HEK293 (cell line): Measurements from ENCODE around the gene KCNAB1.

Source experiments
- CTCF ChIA-PET: fragments of 350-600 bp; formaldehyde crosslinking; extraction: SDS; loops from one replicate; lab custom pipeline; 2021; ENCODE audit warnings: antibody characterized with exemption; lab: Yijun Ruan, JAX
- POLR2A ChIA-PET: fragments of 300-600 bp; formaldehyde crosslinking; extraction: SDS; loops from one replicate; lab custom pipeline; 2020; ENCODE audit warnings: antibody characterized with exemption, inconsistent platforms; lab: Yijun Ruan, JAX
- H3K27ac ChIP-seq: fragments of 200-500 bp; sonication (Bioruptor generic); 2 replicates; pipeline ENCODE4 v1.5.1; 2014; ENCODE audit warnings: low read depth, low read length, control low read depth, inconsistent platforms; ENCODE audit errors: extremely low read depth
- H3K36me3 ChIP-seq, 2 experiments: fragments of 200-500 bp in 1 of 2; sonication (Bioruptor generic) in 1 of 2; 1 replicate in 1 of 2; 2 replicates in 1 of 2; pipeline ENCODE4 v1.5.1; 2014 to 2017; ENCODE audit warnings: inconsistent platforms in 2 of 2, low read length in 2 of 2; ENCODE audit not compliant: control insufficient read depth in 2 of 2, insufficient read depth in 1 of 2
- H3K4me1 ChIP-seq: fragments of 200-500 bp; sonication (Bioruptor generic); 2 replicates; pipeline ENCODE4 v1.5.1; 2014; ENCODE audit warnings: mild to moderate bottlenecking, low read length, inconsistent platforms; ENCODE audit not compliant: control insufficient read depth, insufficient read depth
- H3K4me3 ChIP-seq: 2 replicates; pipeline ENCODE4 v1.5.1; 2011; ENCODE audit warnings: low read depth, mild to moderate bottlenecking, control low read depth, low read length, moderate library complexity
- H3K9me3 ChIP-seq: fragments of 200-500 bp; sonication (Bioruptor generic); 2 replicates; pipeline ENCODE4 v1.5.1; 2014; ENCODE audit warnings: low read depth, low read length, inconsistent platforms; ENCODE audit not compliant: control insufficient read depth, insufficient read depth
- SETDB1 ChIP-seq: IDR thresholded peaks from one replicate; pipeline ENCODE4 v1.6.1; 2017; ENCODE audit warnings: mild to moderate bottlenecking, low read length, moderate library complexity, mixed read lengths; ENCODE audit not compliant: insufficient read length
- SP7 ChIP-seq: fragments of 450-650 bp; formaldehyde crosslinking; IDR thresholded peaks from 2 replicates; pipeline ENCODE4 v1.5.1; 2016; ENCODE audit warnings: missing biosample characterization, missing genetic modification characterization
- ZFP69B ChIP-seq: fragments of 450-650 bp; formaldehyde crosslinking; IDR thresholded peaks from 2 replicates; pipeline ENCODE4 v1.5.1; 2016; ENCODE audit warnings: missing biosample characterization, missing genetic modification characterization
- ZNF121 ChIP-seq: fragments of 450-650 bp; formaldehyde crosslinking; IDR thresholded peaks from 2 replicates; pipeline ENCODE4 v1.5.1; 2016; ENCODE audit warnings: missing biosample characterization, missing genetic modification characterization
- ZNF175 ChIP-seq: fragments of 450-650 bp; formaldehyde crosslinking; IDR thresholded peaks from 2 replicates; pipeline ENCODE4 v1.5.1; 2016; ENCODE audit warnings: missing biosample characterization, missing genetic modification characterization
- ZNF311 ChIP-seq: fragments of 450-650 bp; formaldehyde crosslinking; IDR thresholded peaks from 2 replicates; pipeline ENCODE4 v1.5.1; 2017; ENCODE audit warnings: missing biosample characterization, missing genetic modification characterization, borderline replicate concordance
- ZNF350 ChIP-seq: fragments of 450-650 bp; formaldehyde crosslinking; IDR thresholded peaks from 2 replicates; pipeline ENCODE4 v1.5.0; 2017; ENCODE audit warnings: missing biosample characterization, mild to moderate bottlenecking, missing genetic modification characterization
- ZNF426 ChIP-seq: fragments of 450-650 bp; formaldehyde crosslinking; IDR thresholded peaks from 2 replicates; pipeline ENCODE4 v1.5.1; 2017; ENCODE audit warnings: missing biosample characterization, missing genetic modification characterization, mild to moderate bottlenecking, inconsistent platforms, moderate library complexity
- ZNF501 ChIP-seq: fragments of 450-650 bp; formaldehyde crosslinking; IDR thresholded peaks from 2 replicates; pipeline ENCODE4 v1.5.1; 2016; ENCODE audit warnings: missing biosample characterization, missing genetic modification characterization
- ZNF544 ChIP-seq: fragments of 450-650 bp; formaldehyde crosslinking; IDR thresholded peaks from 2 replicates; pipeline ENCODE4 v1.5.0; 2017; ENCODE audit warnings: missing biosample characterization, missing genetic modification characterization
- ZNF624 ChIP-seq: fragments of 450-650 bp; formaldehyde crosslinking; IDR thresholded peaks from 2 replicates; pipeline ENCODE4 v1.5.1; 2017; ENCODE audit warnings: missing biosample characterization, missing genetic modification characterization
- ZNF629 ChIP-seq: fragments of 450-650 bp; formaldehyde crosslinking; IDR thresholded peaks from 2 replicates; pipeline ENCODE4 v1.5.1; 2017; ENCODE audit warnings: missing biosample characterization, missing genetic modification characterization
- ZNF785 ChIP-seq: fragments of 450-650 bp; formaldehyde crosslinking; IDR thresholded peaks from 2 replicates; pipeline ENCODE4 v1.5.1; 2016; ENCODE audit warnings: missing biosample characterization, missing genetic modification characterization
- ZNF791 ChIP-seq: fragments of 450-650 bp; formaldehyde crosslinking; IDR thresholded peaks from 2 replicates; pipeline ENCODE4 v1.5.1; 2016; ENCODE audit warnings: missing biosample characterization, missing genetic modification characterization
- ZNF837 ChIP-seq: fragments of 450-650 bp; formaldehyde crosslinking; IDR thresholded peaks from 2 replicates; pipeline ENCODE4 v1.5.1; 2016; ENCODE audit warnings: missing biosample characterization, missing genetic modification characterization
- ZSCAN30 ChIP-seq: fragments of 450-650 bp; IDR thresholded peaks from 2 replicates; pipeline ENCODE4 v1.5.1; 2018; ENCODE audit warnings: missing biosample characterization, mild to moderate bottlenecking, missing genetic modification characterization, moderate library complexity
- TF ChIP-seq, protein P1 (sequence below): fragments of 450-650 bp; formaldehyde crosslinking; IDR thresholded peaks from 2 replicates; pipeline ENCODE4 v1.5.1; 2016; ENCODE audit warnings: missing biosample characterization, missing genetic modification characterization
- TF ChIP-seq, protein P2 (sequence below): fragments of 450-650 bp; formaldehyde crosslinking; IDR thresholded peaks from 2 replicates; pipeline ENCODE4 v1.5.1; 2016; ENCODE audit warnings: missing biosample characterization, missing genetic modification characterization
- TF ChIP-seq, protein P3 (sequence below): fragments of 450-650 bp; formaldehyde crosslinking; IDR thresholded peaks from 2 replicates; pipeline ENCODE4 v1.5.1; 2016; ENCODE audit warnings: missing biosample characterization, missing genetic modification characterization, borderline replicate concordance
- TF ChIP-seq, protein P4 (sequence below): fragments of 450-650 bp; IDR thresholded peaks from 2 replicates; pipeline ENCODE4 v1.5.1; 2018; ENCODE audit warnings: missing biosample characterization, missing genetic modification characterization
- TF ChIP-seq, protein P5 (sequence below): fragments of 450-650 bp; formaldehyde crosslinking; IDR thresholded peaks from 2 replicates; pipeline ENCODE4 v1.5.1; 2017; ENCODE audit warnings: missing biosample characterization, mild to moderate bottlenecking, missing genetic modification characterization, moderate library complexity
- TF ChIP-seq, protein P6 (sequence below): fragments of 450-650 bp; formaldehyde crosslinking; conservative IDR thresholded peaks from 2 replicates; pipeline ENCODE4 v1.5.1; 2016; ENCODE audit warnings: low read depth, missing biosample characterization, missing genetic modification characterization
- TF ChIP-seq, protein P7 (sequence below): fragments of 450-650 bp; formaldehyde crosslinking; IDR thresholded peaks from 2 replicates; pipeline ENCODE4 v1.5.1; 2016; ENCODE audit warnings: missing biosample characterization, missing genetic modification characterization

Gene KCNAB1

DNA sequence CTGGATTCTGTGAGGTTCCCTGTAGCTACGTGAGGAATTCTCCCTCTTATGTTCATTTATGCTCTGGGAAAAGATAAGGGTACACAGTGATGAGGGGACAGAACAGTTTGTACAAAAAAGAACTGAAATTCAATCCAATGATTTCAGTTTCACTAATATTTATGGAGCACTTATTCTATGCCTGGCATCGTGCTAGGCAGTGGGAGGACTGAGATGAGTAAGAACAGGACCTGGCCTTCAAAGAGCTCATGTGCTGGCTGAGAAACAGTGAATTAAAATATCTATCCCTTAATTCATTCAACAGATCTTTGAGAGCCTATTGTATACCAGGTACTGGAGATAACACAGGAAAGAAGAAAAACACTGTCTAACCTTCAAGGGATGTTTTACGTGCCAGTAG is 412.4 kb downstream of the KCNAB1 start (continued):
- TF ChIP-seq, protein P1, sequence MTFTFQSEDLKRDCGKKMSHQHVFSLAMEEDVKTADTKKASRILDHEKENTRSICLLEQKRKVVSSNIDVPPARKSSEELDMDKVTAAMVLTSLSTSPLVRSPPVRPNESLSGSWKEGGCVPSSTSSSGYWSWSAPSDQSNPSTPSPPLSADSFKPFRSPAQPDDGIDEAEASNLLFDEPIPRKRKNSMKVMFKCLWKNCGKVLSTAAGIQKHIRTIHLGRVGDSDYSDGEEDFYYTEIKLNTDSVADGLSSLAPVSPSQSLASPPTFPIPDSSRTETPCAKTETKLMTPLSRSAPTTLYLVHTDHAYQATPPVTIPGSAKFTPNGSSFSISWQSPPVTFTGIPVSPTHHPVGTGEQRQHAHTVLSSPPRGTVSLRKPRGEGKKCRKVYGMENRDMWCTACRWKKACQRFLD (tag by site-specific recombination) = no peak
- TF ChIP-seq ZNF121 (tag by site-specific recombination) = no peak
- TF ChIP-seq, protein P2, sequence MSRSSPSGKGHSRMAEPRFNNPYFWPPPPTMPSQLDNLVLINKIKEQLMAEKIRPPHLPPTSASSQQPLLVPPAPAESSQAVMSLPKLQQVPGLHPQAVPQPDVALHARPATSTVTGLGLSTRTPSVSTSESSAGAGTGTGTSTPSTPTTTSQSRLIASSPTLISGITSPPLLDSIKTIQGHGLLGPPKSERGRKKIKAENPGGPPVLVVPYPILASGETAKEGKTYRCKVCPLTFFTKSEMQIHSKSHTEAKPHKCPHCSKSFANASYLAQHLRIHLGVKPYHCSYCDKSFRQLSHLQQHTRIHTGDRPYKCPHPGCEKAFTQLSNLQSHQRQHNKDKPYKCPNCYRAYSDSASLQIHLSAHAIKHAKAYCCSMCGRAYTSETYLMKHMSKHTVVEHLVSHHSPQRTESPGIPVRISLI (tag by site-specific recombination) = no peak
- TF ChIP-seq, protein P3, sequence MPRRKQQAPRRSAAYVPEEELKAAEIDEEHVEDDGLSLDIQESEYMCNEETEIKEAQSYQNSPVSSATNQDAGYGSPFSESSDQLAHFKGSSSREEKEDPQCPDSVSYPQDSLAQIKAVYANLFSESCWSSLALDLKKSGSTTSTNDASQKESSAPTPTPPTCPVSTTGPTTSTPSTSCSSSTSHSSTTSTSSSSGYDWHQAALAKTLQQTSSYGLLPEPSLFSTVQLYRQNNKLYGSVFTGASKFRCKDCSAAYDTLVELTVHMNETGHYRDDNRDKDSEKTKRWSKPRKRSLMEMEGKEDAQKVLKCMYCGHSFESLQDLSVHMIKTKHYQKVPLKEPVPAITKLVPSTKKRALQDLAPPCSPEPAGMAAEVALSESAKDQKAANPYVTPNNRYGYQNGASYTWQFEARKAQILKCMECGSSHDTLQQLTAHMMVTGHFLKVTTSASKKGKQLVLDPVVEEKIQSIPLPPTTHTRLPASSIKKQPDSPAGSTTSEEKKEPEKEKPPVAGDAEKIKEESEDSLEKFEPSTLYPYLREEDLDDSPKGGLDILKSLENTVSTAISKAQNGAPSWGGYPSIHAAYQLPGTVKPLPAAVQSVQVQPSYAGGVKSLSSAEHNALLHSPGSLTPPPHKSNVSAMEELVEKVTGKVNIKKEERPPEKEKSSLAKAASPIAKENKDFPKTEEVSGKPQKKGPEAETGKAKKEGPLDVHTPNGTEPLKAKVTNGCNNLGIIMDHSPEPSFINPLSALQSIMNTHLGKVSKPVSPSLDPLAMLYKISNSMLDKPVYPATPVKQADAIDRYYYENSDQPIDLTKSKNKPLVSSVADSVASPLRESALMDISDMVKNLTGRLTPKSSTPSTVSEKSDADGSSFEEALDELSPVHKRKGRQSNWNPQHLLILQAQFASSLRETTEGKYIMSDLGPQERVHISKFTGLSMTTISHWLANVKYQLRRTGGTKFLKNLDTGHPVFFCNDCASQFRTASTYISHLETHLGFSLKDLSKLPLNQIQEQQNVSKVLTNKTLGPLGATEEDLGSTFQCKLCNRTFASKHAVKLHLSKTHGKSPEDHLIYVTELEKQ (tag by site-specific recombination) = no peak
- TF ChIP-seq, protein P4, sequence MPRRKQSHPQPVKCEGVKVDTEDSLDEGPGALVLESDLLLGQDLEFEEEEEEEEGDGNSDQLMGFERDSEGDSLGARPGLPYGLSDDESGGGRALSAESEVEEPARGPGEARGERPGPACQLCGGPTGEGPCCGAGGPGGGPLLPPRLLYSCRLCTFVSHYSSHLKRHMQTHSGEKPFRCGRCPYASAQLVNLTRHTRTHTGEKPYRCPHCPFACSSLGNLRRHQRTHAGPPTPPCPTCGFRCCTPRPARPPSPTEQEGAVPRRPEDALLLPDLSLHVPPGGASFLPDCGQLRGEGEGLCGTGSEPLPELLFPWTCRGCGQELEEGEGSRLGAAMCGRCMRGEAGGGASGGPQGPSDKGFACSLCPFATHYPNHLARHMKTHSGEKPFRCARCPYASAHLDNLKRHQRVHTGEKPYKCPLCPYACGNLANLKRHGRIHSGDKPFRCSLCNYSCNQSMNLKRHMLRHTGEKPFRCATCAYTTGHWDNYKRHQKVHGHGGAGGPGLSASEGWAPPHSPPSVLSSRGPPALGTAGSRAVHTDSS (tag by site-specific recombination) = no peak

DNA sequence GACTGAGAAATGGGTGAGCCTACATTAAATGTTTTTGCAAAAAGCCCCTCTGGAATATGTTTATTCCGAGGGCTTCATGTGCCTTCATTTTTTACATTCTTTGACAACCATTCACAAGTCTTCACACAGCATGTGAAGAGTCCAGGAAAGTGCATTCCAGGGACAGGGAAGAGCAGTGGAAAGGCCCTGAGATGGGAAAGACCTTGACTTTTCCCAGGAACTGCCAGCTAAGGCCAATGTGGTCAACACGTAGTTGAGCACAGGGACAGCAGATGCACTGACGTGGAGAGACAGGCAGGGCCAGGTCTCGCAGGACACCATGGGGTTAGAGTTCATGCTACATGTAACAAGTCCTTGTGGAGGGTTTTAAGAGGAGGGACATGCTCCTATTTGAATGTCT is 412.8 kb downstream of the KCNAB1 start:
- POLR2A ChIA-PET = no interaction called here
- H3K4me1 ChIP-seq = no peaks in the 10 kb centered on the region
- no peak overlapping the region for H3K27ac ChIP-seq

More for the DNA sequence above, 412.8 kb downstream of the KCNAB1 start:
- no peaks in the 10 kb centered on the region for H3K9me3 ChIP-seq
- H3K4me3 ChIP-seq = no peak overlapping the region
- TF ChIP-seq, protein P5, sequence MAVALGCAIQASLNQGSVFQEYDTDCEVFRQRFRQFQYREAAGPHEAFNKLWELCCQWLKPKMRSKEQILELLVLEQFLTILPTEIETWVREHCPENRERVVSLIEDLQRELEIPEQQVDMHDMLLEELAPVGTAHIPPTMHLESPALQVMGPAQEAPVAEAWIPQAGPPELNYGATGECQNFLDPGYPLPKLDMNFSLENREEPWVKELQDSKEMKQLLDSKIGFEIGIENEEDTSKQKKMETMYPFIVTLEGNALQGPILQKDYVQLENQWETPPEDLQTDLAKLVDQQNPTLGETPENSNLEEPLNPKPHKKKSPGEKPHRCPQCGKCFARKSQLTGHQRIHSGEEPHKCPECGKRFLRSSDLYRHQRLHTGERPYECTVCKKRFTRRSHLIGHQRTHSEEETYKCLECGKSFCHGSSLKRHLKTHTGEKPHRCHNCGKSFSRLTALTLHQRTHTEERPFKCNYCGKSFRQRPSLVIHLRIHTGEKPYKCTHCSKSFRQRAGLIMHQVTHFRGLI (tag by site-specific recombination) = no peak
- TF ChIP-seq, protein P6, sequence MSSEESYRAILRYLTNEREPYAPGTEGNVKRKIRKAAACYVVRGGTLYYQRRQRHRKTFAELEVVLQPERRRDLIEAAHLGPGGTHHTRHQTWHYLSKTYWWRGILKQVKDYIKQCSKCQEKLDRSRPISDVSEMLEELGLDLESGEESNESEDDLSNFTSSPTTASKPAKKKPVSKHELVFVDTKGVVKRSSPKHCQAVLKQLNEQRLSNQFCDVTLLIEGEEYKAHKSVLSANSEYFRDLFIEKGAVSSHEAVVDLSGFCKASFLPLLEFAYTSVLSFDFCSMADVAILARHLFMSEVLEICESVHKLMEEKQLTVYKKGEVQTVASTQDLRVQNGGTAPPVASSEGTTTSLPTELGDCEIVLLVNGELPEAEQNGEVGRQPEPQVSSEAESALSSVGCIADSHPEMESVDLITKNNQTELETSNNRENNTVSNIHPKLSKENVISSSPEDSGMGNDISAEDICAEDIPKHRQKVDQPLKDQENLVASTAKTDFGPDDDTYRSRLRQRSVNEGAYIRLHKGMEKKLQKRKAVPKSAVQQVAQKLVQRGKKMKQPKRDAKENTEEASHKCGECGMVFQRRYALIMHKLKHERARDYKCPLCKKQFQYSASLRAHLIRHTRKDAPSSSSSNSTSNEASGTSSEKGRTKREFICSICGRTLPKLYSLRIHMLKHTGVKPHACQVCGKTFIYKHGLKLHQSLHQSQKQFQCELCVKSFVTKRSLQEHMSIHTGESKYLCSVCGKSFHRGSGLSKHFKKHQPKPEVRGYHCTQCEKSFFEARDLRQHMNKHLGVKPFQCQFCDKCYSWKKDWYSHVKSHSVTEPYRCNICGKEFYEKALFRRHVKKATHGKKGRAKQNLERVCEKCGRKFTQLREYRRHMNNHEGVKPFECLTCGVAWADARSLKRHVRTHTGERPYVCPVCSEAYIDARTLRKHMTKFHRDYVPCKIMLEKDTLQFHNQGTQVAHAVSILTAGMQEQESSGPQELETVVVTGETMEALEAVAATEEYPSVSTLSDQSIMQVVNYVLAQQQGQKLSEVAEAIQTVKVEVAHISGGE = no peak
- TF ChIP-seq ZNF837 (no peak), ZSCAN30 (tag by site-specific recombination) (no peak), ZNF544 (tag by site-specific recombination) (no peak), ZNF121 (tag by site-specific recombination) (no peak), ZNF629 (tag by site-specific recombination) (no peak), ZNF350 (tag by site-specific recombination) (no peak), ZNF785 (no peak), ZNF624 (no peak), ZNF501 (tag by site-specific recombination) (no peak), ZNF426 (tag by site-specific recombination) (no peak), ZNF311 (tag by site-specific recombination) (no peak), ZFP69B (tag by site-specific recombination) (no peak), SETDB1 (no peak), ZNF175 (no peak), ZNF791 (tag by site-specific recombination) (no peak), SP7 (tag by site-specific recombination) (no peak)
- TF ChIP-seq, protein P7, sequence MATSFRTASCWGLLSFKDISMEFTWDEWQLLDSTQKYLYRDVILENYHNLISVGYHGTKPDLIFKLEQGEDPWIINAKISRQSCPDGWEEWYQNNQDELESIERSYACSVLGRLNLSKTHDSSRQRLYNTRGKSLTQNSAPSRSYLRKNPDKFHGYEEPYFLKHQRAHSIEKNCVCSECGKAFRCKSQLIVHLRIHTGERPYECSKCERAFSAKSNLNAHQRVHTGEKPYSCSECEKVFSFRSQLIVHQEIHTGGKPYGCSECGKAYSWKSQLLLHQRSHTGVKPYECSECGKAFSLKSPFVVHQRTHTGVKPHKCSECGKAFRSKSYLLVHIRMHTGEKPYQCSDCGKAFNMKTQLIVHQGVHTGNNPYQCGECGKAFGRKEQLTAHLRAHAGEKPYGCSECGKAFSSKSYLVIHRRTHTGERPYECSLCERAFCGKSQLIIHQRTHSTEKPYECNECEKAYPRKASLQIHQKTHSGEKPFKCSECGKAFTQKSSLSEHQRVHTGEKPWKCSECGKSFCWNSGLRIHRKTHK (tag by site-specific recombination) = no peak
- TF ChIP-seq, all 188 proteins: peak for 0
- H3K36me3 ChIP-seq = no peaks in the 10 kb centered on the region
- CTCF ChIA-PET = interaction anchor here (0.6 kb wide), 1 partner anchor 125 kb away, joined by 4 read pairs; no protein-coding TSS in a partner anchor
